KOPT-K1 (cell line): ENCODE results near the gene SPRY1.
A peak's percentile ranks its signal among the peaks of the same experiment; 100 is the strongest.

Source experiments
- H3K27ac ChIP-seq: fragments of 200-600 bp; sonication (generic); 2 replicates; pipeline ENCODE4 v1.5.1; 2016; ENCODE audit warnings: antibody characterized with exemption, mild to moderate bottlenecking, low read depth, low read length; ENCODE audit not compliant: poor library complexity, severe bottlenecking
- H3K36me3 ChIP-seq: fragments of 200-600 bp; sonication (generic); 2 replicates; pipeline ENCODE4 v1.5.1; 2017; ENCODE audit warnings: antibody characterized with exemption, mild to moderate bottlenecking, low read length, moderate library complexity; ENCODE audit not compliant: insufficient read depth
- H3K9me3 ChIP-seq: fragments of 200-600 bp; sonication (generic); 2 replicates; pipeline ENCODE4 v1.5.1; 2017; ENCODE audit warnings: antibody characterized with exemption, low read length, mild to moderate bottlenecking; ENCODE audit not compliant: insufficient read depth, poor library complexity, severe bottlenecking

SPRY1 gene

GRCh38 chr4:123412091-123412505 is 15.5 kb downstream of the SPRY1 start:
- no peaks in the 10 kb centered on the region for H3K9me3 ChIP-seq
- H3K27ac ChIP-seq: peak overlapping the region; percentile 75

DNA sequence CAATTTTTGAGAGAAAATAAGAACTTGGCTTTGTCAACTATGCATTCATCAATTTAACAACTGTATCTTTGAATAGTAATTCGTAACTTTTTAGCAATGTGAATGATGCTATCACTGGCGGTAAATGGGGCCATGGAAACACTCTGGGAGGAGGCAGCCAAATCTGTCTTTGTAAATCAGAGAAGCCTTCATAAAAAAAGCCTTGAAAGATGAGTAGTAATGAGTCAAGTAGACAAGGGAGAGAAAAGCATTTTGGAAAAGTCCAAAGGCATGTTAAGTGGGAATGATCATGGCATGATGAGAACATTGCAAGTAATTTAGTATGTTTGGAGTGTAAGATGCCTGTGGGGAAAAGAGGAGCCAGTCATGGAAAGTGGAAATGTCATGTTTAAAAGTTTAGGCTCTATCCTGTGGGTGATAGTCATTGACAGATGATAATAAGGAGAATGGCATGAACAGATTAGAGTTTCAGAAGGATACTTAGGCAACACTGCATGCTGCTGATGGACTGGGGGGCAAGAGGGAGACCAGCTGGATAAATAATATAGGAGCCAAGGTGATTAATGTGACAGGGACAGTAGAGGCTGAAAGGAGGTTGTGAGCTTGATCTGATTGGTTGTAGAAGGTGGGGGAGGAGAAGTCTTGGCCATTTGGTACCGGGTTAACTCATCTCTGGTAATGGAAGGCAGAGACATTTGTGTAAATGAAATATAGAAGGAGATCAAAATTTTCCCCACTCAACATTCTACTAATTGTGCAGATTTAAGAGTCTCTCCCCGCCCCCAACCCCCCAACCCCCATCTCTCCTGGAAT is 16.3 kb downstream of the SPRY1 start:
- H3K27ac ChIP-seq: peak overlapping the region; percentile 75
- H3K36me3 ChIP-seq: no peaks in the 10 kb centered on the region
- H3K9me3 ChIP-seq: no peaks in the 10 kb centered on the region

More at GRCh38 chr4:123412091-123412505, 15.5 kb downstream of the SPRY1 start:
- no peaks in the 10 kb centered on the region for H3K36me3 ChIP-seq

DNA sequence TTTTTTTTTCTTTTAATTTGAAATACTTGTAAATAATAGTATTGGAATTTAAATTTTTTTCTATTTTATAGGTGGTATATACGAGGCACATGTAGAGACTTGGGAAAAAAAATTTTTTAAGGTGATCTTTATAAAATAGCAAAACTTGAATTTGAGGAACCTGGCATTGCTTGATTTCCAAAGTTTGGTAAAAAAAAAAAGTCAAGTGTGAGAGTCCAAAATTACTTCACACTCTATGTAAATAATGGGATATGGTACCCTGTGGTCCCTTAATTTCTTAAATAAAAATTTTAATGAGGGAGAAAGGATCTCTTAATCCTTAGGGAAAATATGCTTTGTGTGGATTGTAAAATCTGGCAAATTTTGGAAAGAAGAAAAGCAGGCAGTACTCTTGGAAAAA is 19.0 kb downstream of the SPRY1 start:
- Histone ChIP-seq H3K9me3 (no peaks in the 10 kb centered on the region), H3K36me3 (no peaks in the 10 kb centered on the region), H3K27ac (peak overlapping the region; percentile 83)

DNA sequence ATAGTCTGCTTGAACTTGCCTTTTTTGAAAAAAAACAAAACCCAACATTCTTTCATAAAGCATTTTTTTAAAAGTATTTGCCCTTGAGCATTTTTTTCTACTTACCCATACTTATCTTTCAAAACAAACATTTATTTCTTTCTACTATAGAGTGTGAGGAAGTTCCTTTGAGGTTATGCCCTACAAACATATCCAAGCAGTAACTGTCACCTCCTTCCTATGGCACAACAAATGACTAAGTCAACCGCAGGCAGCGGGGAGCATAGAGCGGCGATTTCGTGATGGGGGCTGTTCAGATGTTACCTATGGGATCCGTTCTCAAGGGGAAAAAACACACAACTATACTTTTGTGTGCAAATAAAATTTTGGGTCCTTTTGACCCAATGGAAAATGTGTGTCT is 19.4 kb downstream of the SPRY1 start:
- peak overlapping the region; percentile 83 for H3K27ac ChIP-seq
- H3K9me3 ChIP-seq: no peaks in the 10 kb centered on the region
- no peaks in the 10 kb centered on the region for H3K36me3 ChIP-seq

GRCh38 chr4:123417813-123418212 is 21.2 kb downstream of the SPRY1 start:
- H3K27ac ChIP-seq: peak overlapping the region; percentile 83
- no peaks in the 10 kb centered on the region for H3K9me3 ChIP-seq

GRCh38 chr4:123418351-123418931 is 21.8 kb downstream of the SPRY1 start:
- Histone ChIP-seq H3K36me3 (no peaks in the 10 kb centered on the region), H3K9me3 (no peaks in the 10 kb centered on the region), H3K27ac (peak overlapping the region; percentile 83)

More at GRCh38 chr4:123417813-123418212, 21.2 kb downstream of the SPRY1 start:
- H3K36me3 ChIP-seq: no peaks in the 10 kb centered on the region

DNA sequence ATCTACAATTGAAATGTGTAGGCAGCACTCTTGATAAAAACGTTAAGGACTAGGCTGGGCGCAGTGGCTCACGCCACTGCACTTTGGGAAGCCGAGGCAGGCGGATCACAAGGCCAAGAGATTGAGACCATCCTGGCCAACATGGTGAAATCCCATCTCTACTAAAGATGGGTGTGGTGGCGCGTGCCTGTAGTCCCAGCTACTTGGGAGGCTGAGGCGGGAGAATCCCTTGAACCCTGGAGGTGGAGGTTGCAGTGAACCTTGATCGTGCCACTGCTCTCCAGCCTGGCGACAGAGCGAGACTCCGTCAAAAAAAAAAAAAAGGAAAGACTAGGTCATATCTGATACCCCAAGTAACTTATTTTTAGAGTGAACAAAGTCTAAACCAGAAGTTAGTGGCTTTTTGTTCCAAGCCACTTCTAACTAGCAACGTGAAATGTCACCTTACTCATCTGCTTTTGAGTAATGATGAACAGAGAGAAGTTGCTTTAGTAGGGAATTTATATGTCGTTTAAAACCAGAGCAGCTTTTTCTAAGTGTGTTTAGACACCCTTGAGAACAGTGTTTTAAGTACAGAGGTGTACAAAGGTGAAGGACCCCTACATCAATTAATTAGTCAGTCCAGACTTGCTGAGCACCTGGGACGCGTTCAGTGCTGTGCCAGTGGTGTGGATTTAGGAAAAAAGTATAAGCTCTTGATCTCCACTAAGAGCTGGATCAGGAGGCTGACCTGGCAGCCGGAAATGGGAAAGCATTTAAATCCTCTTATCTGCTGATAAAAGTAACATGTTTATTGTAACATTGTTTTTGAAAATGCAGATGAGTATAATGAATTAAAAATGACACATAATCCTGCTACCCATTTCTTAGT is 23.5 kb downstream of the SPRY1 start:
- Histone ChIP-seq H3K36me3 (no peaks in the 10 kb centered on the region), H3K9me3 (no peaks in the 10 kb centered on the region), H3K27ac (peak overlapping the region; percentile 49)

DNA sequence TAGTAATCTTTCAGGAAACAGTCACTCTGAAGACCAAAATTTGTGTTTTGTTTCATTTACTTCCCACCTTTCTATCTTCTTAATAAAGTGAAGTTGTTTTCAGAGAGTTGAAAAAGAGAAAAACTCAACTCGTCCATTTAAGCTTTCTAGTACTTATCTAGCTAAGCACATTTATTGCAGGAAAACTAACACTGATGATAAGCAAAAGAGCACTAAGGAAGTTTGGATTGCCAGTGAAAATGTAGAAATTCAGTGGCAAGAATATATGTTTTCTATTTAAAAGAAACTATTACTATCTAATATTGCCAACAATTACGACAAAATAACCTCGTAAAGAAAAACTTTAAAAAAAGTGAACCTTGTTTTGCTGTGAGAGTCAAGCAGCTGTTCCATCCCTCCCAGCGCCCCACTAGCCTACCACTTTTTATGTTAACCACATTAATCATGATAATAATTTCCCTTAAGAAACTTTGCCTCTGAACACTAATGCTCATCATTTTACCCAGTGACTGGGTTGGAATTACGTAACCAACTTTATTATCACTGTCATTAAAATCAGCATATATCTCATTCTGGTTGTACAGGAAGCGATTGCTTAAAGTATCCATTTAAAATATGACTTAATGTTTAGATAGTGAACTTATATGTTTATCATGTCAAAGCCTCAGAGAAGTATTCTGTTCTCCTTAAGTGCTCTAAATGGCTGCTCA is 24.8 kb downstream of the SPRY1 start:
- Histone ChIP-seq H3K9me3 (peaks cover 6% of the 10 kb centered on the region), H3K36me3 (no peaks in the 10 kb centered on the region), H3K27ac (peak overlapping the region; percentile 71)

DNA sequence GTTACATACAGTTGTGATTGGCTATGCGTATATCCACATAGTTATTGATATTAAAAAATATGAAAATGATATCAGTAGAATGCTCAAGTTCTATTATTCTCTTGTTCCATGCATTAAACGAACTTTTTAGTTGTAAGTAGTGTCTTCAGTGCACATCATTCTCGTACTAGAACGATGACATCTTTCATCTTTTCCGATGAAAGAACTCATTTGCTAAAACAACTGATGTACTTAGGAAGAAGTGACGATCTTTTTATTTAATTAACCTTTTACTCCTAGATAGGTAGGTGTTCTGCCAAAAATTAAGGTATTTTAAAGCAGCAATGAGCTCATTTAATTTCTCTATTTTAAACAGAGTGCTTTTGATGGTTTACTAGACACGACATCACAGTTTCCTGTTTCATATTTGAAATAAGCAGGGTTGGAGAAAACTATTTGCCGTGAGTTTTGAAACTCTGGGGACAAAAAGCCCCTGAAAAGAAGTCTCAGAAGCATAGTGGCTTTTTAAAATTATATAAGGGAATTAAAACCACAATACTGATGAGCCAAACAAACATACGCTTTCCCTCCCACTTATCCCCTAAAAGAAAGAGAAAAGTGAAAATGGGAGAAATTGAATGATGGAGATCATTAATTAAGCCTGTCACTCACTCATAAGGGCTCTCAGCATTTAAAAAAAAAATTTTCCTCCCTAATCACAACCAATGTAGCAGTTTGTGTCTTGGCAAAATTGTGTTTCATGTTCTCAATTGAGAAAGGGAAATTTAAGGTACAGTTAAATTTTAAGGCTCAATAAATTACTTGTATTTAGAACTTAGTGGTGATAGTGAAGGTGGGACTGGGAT is 25.6 kb downstream of the SPRY1 start:
- Histone ChIP-seq H3K9me3 (peaks cover 14% of the 10 kb centered on the region), H3K36me3 (no peaks in the 10 kb centered on the region), H3K27ac (peak overlapping the region; percentile 71)

GRCh38 chr4:123423819-123424218 is 27.2 kb downstream of the SPRY1 start:
- Histone ChIP-seq H3K27ac (no peak overlapping the region), H3K9me3 (peaks cover 31% of the 10 kb centered on the region), H3K36me3 (no peaks in the 10 kb centered on the region)

DNA sequence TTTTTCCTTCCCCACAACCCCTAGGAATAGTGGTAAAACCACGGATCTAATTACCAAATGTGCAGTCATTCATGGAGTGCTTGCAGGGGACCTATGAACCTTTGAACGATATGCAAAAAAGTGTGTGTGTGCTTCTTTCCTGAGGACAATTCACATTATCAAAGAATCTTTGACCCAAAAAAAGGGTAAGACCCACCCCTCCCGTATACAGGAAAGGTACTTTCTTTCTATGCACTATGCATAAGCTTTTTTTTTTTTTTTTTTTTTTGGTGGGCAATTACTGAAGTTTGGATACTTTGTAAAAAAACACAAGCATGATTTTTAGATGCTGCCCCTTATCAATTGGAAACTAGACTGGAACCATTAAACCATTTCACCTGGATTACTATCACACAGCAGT is 31.4 kb downstream of the SPRY1 start:
- H3K9me3 ChIP-seq: peaks cover 32% of the 10 kb centered on the region
- no peaks in the 10 kb centered on the region for H3K36me3 ChIP-seq
- no peak overlapping the region for H3K27ac ChIP-seq

- Histone ChIP-seq H3K9me3 (peaks cover 36% of the 10 kb centered on the region), H3K27ac (no peak overlapping the region), H3K36me3 (no peaks in the 10 kb centered on the region)
Measured at GRCh38 chr4:123430031-123430430, 33.4 kb downstream of the SPRY1 start.

DNA sequence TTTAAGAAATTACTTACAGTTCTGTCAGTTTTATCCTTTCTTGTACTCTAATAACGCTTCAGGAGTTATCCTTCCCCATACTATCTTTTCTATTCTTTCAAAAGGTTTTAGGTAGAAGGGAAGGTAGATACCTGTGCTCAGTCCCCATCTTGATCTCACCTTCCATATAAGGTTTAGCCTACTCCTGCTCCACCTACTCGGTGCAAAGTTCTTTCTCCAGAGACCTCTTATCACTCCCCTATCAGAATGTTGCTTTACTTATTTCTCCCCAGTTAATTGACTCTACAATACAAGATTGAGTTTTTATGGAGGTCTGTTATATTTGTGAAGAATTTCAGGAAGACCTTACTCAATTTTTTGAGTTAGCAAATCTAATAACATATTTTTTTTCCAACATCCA is 33.9 kb downstream of the SPRY1 start:
- H3K9me3 ChIP-seq: peaks cover 40% of the 10 kb centered on the region
- no peak overlapping the region for H3K27ac ChIP-seq
- no peaks in the 10 kb centered on the region for H3K36me3 ChIP-seq

DNA sequence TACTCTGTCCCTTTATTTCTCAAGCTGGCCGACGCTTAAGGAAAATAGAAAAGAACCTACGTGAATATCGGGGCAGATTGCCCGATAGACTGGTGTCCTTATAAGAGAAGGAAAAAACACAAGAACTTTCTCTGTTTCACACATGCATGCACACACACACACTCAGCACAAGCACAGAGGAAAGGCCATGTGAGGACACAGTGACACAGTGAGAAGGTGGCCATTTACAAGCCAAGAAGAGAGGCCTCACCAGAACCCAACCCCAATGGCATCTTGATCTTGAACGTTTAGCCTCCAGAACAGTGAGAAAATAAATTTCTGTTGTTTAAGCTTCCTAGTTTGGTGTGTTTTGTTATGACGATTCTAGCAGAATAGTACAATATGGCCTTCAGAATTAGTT is 37.0 kb downstream of the SPRY1 start:
- H3K27ac ChIP-seq: no peak overlapping the region

More for the DNA sequence above, 37.0 kb downstream of the SPRY1 start:
- H3K9me3 ChIP-seq: peaks cover 12% of the 10 kb centered on the region
- H3K36me3 ChIP-seq: no peaks in the 10 kb centered on the region
